Upper lobe of left lung (tissue), 6 donors: ENCODE measurements around the gene VPS36. TPM values are rescaled to one million over a fixed set of nuclear protein-coding genes. Genes with fewer than 3 reads are reported as not detected.
"Not testable (repeated sequence)": the region's sequence is repeated elsewhere in the genome, so short reads cannot be mapped to it uniquely, and the experiment has no call there.

Experiments
- ATAC-seq, 2 donors: fragments of 200-7000 bp; cut with Tn5 transposase; one replicate each; pipeline ENCODE4 v1.9.1; 2022; ENCODE audit warnings: mild to moderate bottlenecking in 2 of 2, moderate library complexity in 2 of 2; ENCODE audit not compliant: low FRiP score in 2 of 2
- DNase-seq, 2 donors: peaks; one replicate each; pipeline ENCODE4 v3.0.0-alpha.2; 2019 to 2020
- H3K27ac ChIP-seq, 4 donors: fragments of 200-600 bp; sonication (generic); one replicate each; pipeline ENCODE4 v1.5.1; 2016 to 2019
- H3K27me3 ChIP-seq, 4 donors: fragments of 200-600 bp; sonication (generic); one replicate each; pipeline ENCODE4 v1.5.1; 2017 to 2019
- H3K36me3 ChIP-seq, 4 donors: fragments of 200-600 bp; sonication (generic); one replicate each; pipeline ENCODE4 v1.5.1; 2016 to 2019
- H3K4me1 ChIP-seq, 4 donors: fragments of 200-600 bp; sonication (generic); one replicate each; pipeline ENCODE4 v1.5.1; 2018 to 2019
- H3K4me3 ChIP-seq, 4 donors: fragments of 200-600 bp; sonication (generic); one replicate each; pipeline ENCODE4 v1.5.1; 2017 to 2019; ENCODE audit warnings: mild to moderate bottlenecking in 2 of 4, moderate library complexity in 1 of 4
- H3K9me3 ChIP-seq, 4 donors: fragments of 200-600 bp; sonication (generic); one replicate each; pipeline ENCODE4 v1.5.1; 2018 to 2019
- EP300 ChIP-seq, 4 donors: sonication (generic); formaldehyde crosslinking; IDR thresholded peaks; one replicate each; pipeline ENCODE4 v1.5.1; 2017; ENCODE audit warnings: antibody characterized with exemption in 4 of 4, control low read depth in 2 of 4
- POLR2A ChIP-seq, 4 donors: fragments of 450-650 bp; IDR thresholded peaks; one replicate each; pipeline ENCODE4 v1.5.1; 2016 to 2017; ENCODE audit warnings: antibody characterized with exemption in 4 of 4, mild to moderate bottlenecking in 2 of 4
- POLR2AphosphoS5 ChIP-seq, 2 donors: sonication (generic); formaldehyde crosslinking; IDR thresholded peaks; one replicate each; pipeline ENCODE4 v1.5.1; 2017; ENCODE audit warnings: antibody characterized with exemption in 2 of 2
- WGBS, 2 donors: methylation state at CpG; one replicate each; pipeline ENCODE4 v1.1.5; 2017 to 2018; 5-methylcytosine and 5-hydroxymethylcytosine counted together
- small RNA-seq, 4 donors: library from RNA; depleted of rRNA; stranded (forward); fragments of <200 nt; gene quantifications; one replicate each; pipeline ENCODE3, GENCODE V24; 2016
- total RNA-seq, 6 donors: library from RNA; depleted of rRNA in 4 of 6; stranded (reverse); fragments of >200 nt in 4 of 6; gene quantifications; one replicate each; pipeline versions ENCODE4 v1.1.0 to v1.2.1, GENCODE V29; 2016 to 2021
- TF ChIP-seq, protein P1 (sequence below), 6 experiments: fragments of 450-650 bp in 4 of 6; fragments of 200-600 bp in 2 of 6; sonication (generic) in 2 of 6; IDR thresholded peaks; one replicate each; pipeline ENCODE4 v1.5.1; 2016 to 2019; ENCODE audit warnings: antibody characterized with exemption in 6 of 6
- donor health status: DM: no; HTN: no; CAD: no; lungs with moderate emphysema.
- donor health status: DM: no; HTN: yes; CAD: no; lungs with severe emphysema.

Gene VPS36
- total RNA-seq, 6 donors from 2014 or later: 32.1 to 78.6 (median 37.7) TPM

- no peak overlapping the region for H3K4me3 ChIP-seq
- no peak overlapping the region for H3K27ac ChIP-seq
- DNase-seq (no peak), ATAC-seq (no peak)
- peaks cover 0 to 12% (median 6%) of the 10 kb centered on the region in 4 donors for H3K4me1 ChIP-seq
- H3K9me3 ChIP-seq: no peaks in the 10 kb centered on the region
- WGBS, 2 donors: 63 to 69% methylated on average over 4 of the region's 4 CpGs
- no peaks in the 10 kb centered on the region for H3K27me3 ChIP-seq
- TF ChIP-seq EP300 (IDR thresholded peaks at IDR 0.05) (no peak), POLR2AphosphoS5 (IDR thresholded peaks at IDR 0.05) (no peak), POLR2A (IDR thresholded peaks at IDR 0.05) (no peak)
- TF ChIP-seq, protein P1, sequence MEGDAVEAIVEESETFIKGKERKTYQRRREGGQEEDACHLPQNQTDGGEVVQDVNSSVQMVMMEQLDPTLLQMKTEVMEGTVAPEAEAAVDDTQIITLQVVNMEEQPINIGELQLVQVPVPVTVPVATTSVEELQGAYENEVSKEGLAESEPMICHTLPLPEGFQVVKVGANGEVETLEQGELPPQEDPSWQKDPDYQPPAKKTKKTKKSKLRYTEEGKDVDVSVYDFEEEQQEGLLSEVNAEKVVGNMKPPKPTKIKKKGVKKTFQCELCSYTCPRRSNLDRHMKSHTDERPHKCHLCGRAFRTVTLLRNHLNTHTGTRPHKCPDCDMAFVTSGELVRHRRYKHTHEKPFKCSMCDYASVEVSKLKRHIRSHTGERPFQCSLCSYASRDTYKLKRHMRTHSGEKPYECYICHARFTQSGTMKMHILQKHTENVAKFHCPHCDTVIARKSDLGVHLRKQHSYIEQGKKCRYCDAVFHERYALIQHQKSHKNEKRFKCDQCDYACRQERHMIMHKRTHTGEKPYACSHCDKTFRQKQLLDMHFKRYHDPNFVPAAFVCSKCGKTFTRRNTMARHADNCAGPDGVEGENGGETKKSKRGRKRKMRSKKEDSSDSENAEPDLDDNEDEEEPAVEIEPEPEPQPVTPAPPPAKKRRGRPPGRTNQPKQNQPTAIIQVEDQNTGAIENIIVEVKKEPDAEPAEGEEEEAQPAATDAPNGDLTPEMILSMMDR (IDR thresholded peaks at IDR 0.05): no peak
- H3K36me3 ChIP-seq: peaks cover 0 to 11% (median 2%) of the 10 kb centered on the region in 4 donors
Measured at GRCh38 chr13:52374389-52374788, 76.0 kb downstream of the VPS36 start.

GRCh38 chr13:52373277-52373676 is 77.2 kb downstream of the VPS36 start:
- ATAC-seq, H3K27ac ChIP-seq, DNase-seq, H3K36me3 ChIP-seq, H3K9me3 ChIP-seq, H3K4me3 ChIP-seq, H3K27me3 ChIP-seq: not testable (repeated sequence)
- WGBS, 2 donors: 95 to 100% methylated on average over 1 of the region's 1 CpG
- H3K4me1 ChIP-seq: peaks cover 0 to 12% (median 6%) of the 10 kb centered on the region in 4 donors

- Histone ChIP-seq H3K27ac (no peak overlapping the region), H3K4me1 (peaks cover 0 to 12% (median 6%) of the 10 kb centered on the region in 4 donors), H3K4me3 (no peak overlapping the region), H3K9me3 (no peaks in the 10 kb centered on the region), H3K36me3 (no peaks in the 10 kb centered on the region), H3K27me3 (no peaks in the 10 kb centered on the region)
- TF ChIP-seq POLR2AphosphoS5 (IDR thresholded peaks at IDR 0.05): no peak
- WGBS, 2 donors: 24 to 47% methylated on average over 3 of the region's 3 CpGs
- peak in 1 of 2 donors; percentile 61 for ATAC-seq
- no peak for DNase-seq
Measured at GRCh38 chr13:52371736-52372247, 78.6 kb downstream of the VPS36 start.

- ATAC-seq: no peak
- no peaks in the 10 kb centered on the region for H3K9me3 ChIP-seq
- H3K27ac ChIP-seq: no peak overlapping the region
- no peaks in the 10 kb centered on the region for H3K4me1 ChIP-seq
- no peak for DNase-seq
- H3K4me3 ChIP-seq: no peak overlapping the region
- H3K27me3 ChIP-seq: no peaks in the 10 kb centered on the region
- no peaks in the 10 kb centered on the region for H3K36me3 ChIP-seq
- TF ChIP-seq EP300 (IDR thresholded peaks at IDR 0.05) (no peak), POLR2A (IDR thresholded peaks at IDR 0.05) (no peak), POLR2AphosphoS5 (IDR thresholded peaks at IDR 0.05) (no peak)
- TF ChIP-seq, protein P1 (IDR thresholded peaks at IDR 0.05): no peak
- WGBS, 2 donors: 78 to 85% methylated on average over 4 of the region's 4 CpGs
Measured at GRCh38 chr13:52366291-52366690, 84.1 kb downstream of the VPS36 start.

Small RNA genes within 50 kb of the gene (small RNA-seq; reads per million reads assigned to genes)
- gene RNY4P24: 0 to 0.14 (median 0) reads per million in 4 donors

Other genes starting within 250 kb of the VPS36 start
- gene THSD1, start 44.5 kb downstream of the VPS36 start, total RNA-seq: 10 to 100 TPM in 5 of 6 donors, 1 to 10 TPM in 1; 5.5 to 19.8 (median 12.1) TPM
- 10 to 100 TPM in 1 of 6 donors, 1 to 10 TPM in 5; 4.2 to 18.2 (median 8.8) TPM for gene CKAP2, start 4.8 kb upstream of the VPS36 start, total RNA-seq
- gene HNRNPA1L2, start 191.8 kb upstream of the VPS36 start, total RNA-seq: 1 to 10 TPM; 2.7 to 7.3 (median 4.9) TPM
- gene SUGT1, start 202.2 kb upstream of the VPS36 start, total RNA-seq: 10 to 100 TPM; 19.9 to 43.7 (median 28.0) TPM